ENCODE measurements around the gene PELI1.
A peak's percentile ranks its signal among the peaks of the same experiment; 100 is the strongest.
"Not testable (repeated sequence)": the region's sequence is repeated elsewhere in the genome, so short reads cannot be mapped to it uniquely, and the experiment has no call there.

The PELI1 gene

GRCh38 chr2:64080179-64080578 is 64.0 kb downstream of the PELI1 start:
- DNase-seq: no peak

GRCh38 chr2:64079688-64080087 is 64.5 kb downstream of the PELI1 start:
- not testable (repeated sequence) for DNase-seq

- not testable (repeated sequence) for DNase-seq
Observed at GRCh38 chr2:64076828-64077227, 67.4 kb downstream of the PELI1 start.

- DNase-seq: not testable (repeated sequence)
Observed at GRCh38 chr2:64074616-64075015, 69.6 kb downstream of the PELI1 start.

- no peak for DNase-seq
Observed at GRCh38 chr2:64067326-64067725, 76.9 kb downstream of the PELI1 start.

GRCh38 chr2:64065516-64065915 is 78.7 kb downstream of the PELI1 start:
- DNase-seq: no peak

- DNase-seq: no peak
Observed at GRCh38 chr2:64063924-64064331, 80.3 kb downstream of the PELI1 start.

- DNase-seq: no peak
Observed at GRCh38 chr2:64063454-64063853, 80.8 kb downstream of the PELI1 start.

GRCh38 chr2:64062840-64063239 is 81.4 kb downstream of the PELI1 start:
- no peak for DNase-seq

GRCh38 chr2:64059270-64059669 is 85.0 kb downstream of the PELI1 start:
- DNase-seq: no peak

GRCh38 chr2:64056021-64056420 is 88.2 kb downstream of the PELI1 start:
- DNase-seq: no peak

- DNase-seq: no peak
Observed at GRCh38 chr2:64054161-64054915, 89.9 kb downstream of the PELI1 start.

GRCh38 chr2:64052463-64053241 is 91.6 kb downstream of the PELI1 start:
- no peak for DNase-seq

- DNase-seq: peak; percentile 81
Observed at GRCh38 chr2:64049633-64050220, 94.5 kb downstream of the PELI1 start.

- no peak for DNase-seq
Observed at GRCh38 chr2:64045938-64046337, 98.3 kb downstream of the PELI1 start.

All from NCI-H2227 treated with DMSO at 0.1 percent for 48 hours (cell line).